Suprapubic skin (tissue), 4 donors: ENCODE data around the gene CNTN2.

Experiments used
- CTCF ChIP-seq, 2 donors: fragments of 200-600 bp in 1 of 2; fragments of 450-650 bp in 1 of 2; sonication (generic) in 1 of 2; IDR thresholded peaks; one replicate each; pipeline ENCODE4 v1.5.1; 2016 to 2019; ENCODE audit warnings: antibody characterized with exemption in 2 of 2, mild to moderate bottlenecking in 1 of 2, moderate library complexity in 1 of 2
- POLR2A ChIP-seq, 2 donors: fragments of 450-650 bp; IDR thresholded peaks; one replicate each; pipeline ENCODE4 v1.6.1; 2017; ENCODE audit warnings: antibody characterized with exemption in 2 of 2, mild to moderate bottlenecking in 2 of 2, moderate library complexity in 2 of 2
- POLR2AphosphoS5 ChIP-seq, 3 donors: sonication (generic); formaldehyde crosslinking; IDR thresholded peaks; one replicate each; pipeline ENCODE4 v1.6.1; 2017; ENCODE audit warnings: antibody characterized with exemption in 3 of 3

- TF ChIP-seq POLR2A (IDR thresholded peaks at IDR 0.05) (no peak), CTCF (IDR thresholded peaks at IDR 0.05) (no peak), POLR2AphosphoS5 (IDR thresholded peaks at IDR 0.05) (no peak)
Measured at GRCh38 chr1:205084360-205084759, 41.3 kb downstream of the CNTN2 start, which contains the start of gene TMEM81.
